CD4-positive, alpha-beta T cell treated with Interleukin-1 beta for 1 hour (primary cell): ENCODE measurements around the gene ZNF592.

ENCODE experiments used
- DNase-seq, 2 donors: peaks; one replicate each; pipeline ENCODE4 v3.0.0-alpha.2; 2020 to 2022

The ZNF592 gene

GRCh38 chr15:84831613-84832012, 83.2 kb downstream of the ZNF592 start:
- no peak for DNase-seq

GRCh38 chr15:84832448-84833040, 84.2 kb downstream of the ZNF592 start:
- DNase-seq: no peak

GRCh38 chr15:84833447-84834228, 85.2 kb downstream of the ZNF592 start:
- DNase-seq: no peak

- no peak for DNase-seq
Measured at GRCh38 chr15:84834229-84834955, 86.0 kb downstream of the ZNF592 start.

GRCh38 chr15:84834969-84835368, 86.6 kb downstream of the ZNF592 start:
- no peak for DNase-seq

- DNase-seq: no peak
Measured at GRCh38 chr15:84835661-84836337, 87.4 kb downstream of the ZNF592 start.

- no peak for DNase-seq
Measured at GRCh38 chr15:84836844-84837243, 88.5 kb downstream of the ZNF592 start.

GRCh38 chr15:84839714-84840113, 91.3 kb downstream of the ZNF592 start:
- DNase-seq: no peak

- no peak for DNase-seq
Measured at GRCh38 chr15:84840255-84840654, 91.9 kb downstream of the ZNF592 start.

- no peak for DNase-seq
Measured at GRCh38 chr15:84840741-84841429, 92.5 kb downstream of the ZNF592 start.

- DNase-seq: no peak
Measured at GRCh38 chr15:84842781-84843180, 94.4 kb downstream of the ZNF592 start.

GRCh38 chr15:84844964-84845363, 96.6 kb downstream of the ZNF592 start:
- no peak for DNase-seq

- peak; percentile 23 to 31 for DNase-seq
Measured at GRCh38 chr15:84845631-84846030, 97.2 kb downstream of the ZNF592 start.

GRCh38 chr15:84846269-84846668, 97.9 kb downstream of the ZNF592 start:
- DNase-seq: no peak

- DNase-seq: no peak
Measured at GRCh38 chr15:84847382-84847781, 99.0 kb downstream of the ZNF592 start.

GRCh38 chr15:84852212-84852611, 103.8 kb downstream of the ZNF592 start:
- DNase-seq: no peak

GRCh38 chr15:84855136-84855535, 106.7 kb downstream of the ZNF592 start:
- DNase-seq: no peak

GRCh38 chr15:84855765-84856164, 107.4 kb downstream of the ZNF592 start:
- DNase-seq: no peak
